ENCODE data around the gene AMOTL1.
A peak's percentile ranks its signal among the peaks of the same experiment; 100 is the strongest.
"Not testable (repeated sequence)": the region's sequence is repeated elsewhere in the genome, so short reads cannot be mapped to it uniquely, and the experiment has no call there.

The AMOTL1 gene

GRCh38 chr11:94771390-94771789 is 3.2 kb downstream of the AMOTL1 start:
- DNase-seq (ENCODE audit: low spot score) = no peak

GRCh38 chr11:94771951-94772350 is 3.8 kb downstream of the AMOTL1 start:
- no peak for DNase-seq (ENCODE audit: low spot score)

- DNase-seq (ENCODE audit: low spot score) = no peak
Measured at GRCh38 chr11:94773842-94774241, 5.7 kb downstream of the AMOTL1 start.

GRCh38 chr11:94774345-94774744 is 6.2 kb downstream of the AMOTL1 start:
- no peak for DNase-seq (ENCODE audit: low spot score)

- DNase-seq (ENCODE audit: low spot score) = no peak
Measured at GRCh38 chr11:94775567-94776327, 7.6 kb downstream of the AMOTL1 start.

GRCh38 chr11:94776351-94777321 is 8.5 kb downstream of the AMOTL1 start:
- no peak for DNase-seq (ENCODE audit: low spot score)

GRCh38 chr11:94780432-94780831 is 12.3 kb downstream of the AMOTL1 start:
- no peak for DNase-seq (ENCODE audit: low spot score)

GRCh38 chr11:94781837-94782236 is 13.7 kb downstream of the AMOTL1 start:
- no peak for DNase-seq (ENCODE audit: low spot score)

- DNase-seq (ENCODE audit: low spot score) = no peak
Measured at GRCh38 chr11:94782446-94782845, 14.3 kb downstream of the AMOTL1 start.

GRCh38 chr11:94784884-94785283 is 16.7 kb downstream of the AMOTL1 start:
- DNase-seq (ENCODE audit: low spot score) = no peak

GRCh38 chr11:94785509-94785908 is 17.4 kb downstream of the AMOTL1 start:
- no peak for DNase-seq (ENCODE audit: low spot score)

GRCh38 chr11:94786264-94787126 is 18.3 kb downstream of the AMOTL1 start:
- DNase-seq (ENCODE audit: low spot score) = peak; percentile 52

- no peak for DNase-seq (ENCODE audit: low spot score)
Measured at GRCh38 chr11:94787801-94788200, 19.6 kb downstream of the AMOTL1 start.

- no peak for DNase-seq (ENCODE audit: low spot score)
Measured at GRCh38 chr11:94788396-94788795, 20.2 kb downstream of the AMOTL1 start.

GRCh38 chr11:94790197-94790596 is 22.0 kb downstream of the AMOTL1 start:
- DNase-seq (ENCODE audit: low spot score) = no peak

- DNase-seq (ENCODE audit: low spot score) = no peak
Measured at GRCh38 chr11:94790661-94791180, 22.6 kb downstream of the AMOTL1 start.

GRCh38 chr11:94791216-94791889 is 23.2 kb downstream of the AMOTL1 start:
- no peak for DNase-seq (ENCODE audit: low spot score)

GRCh38 chr11:94791942-94792341 is 23.8 kb downstream of the AMOTL1 start:
- DNase-seq (ENCODE audit: low spot score) = not testable (repeated sequence)

- no peak for DNase-seq (ENCODE audit: low spot score)
Measured at GRCh38 chr11:94792451-94792850, 24.3 kb downstream of the AMOTL1 start.

GRCh38 chr11:94793002-94793401 is 24.8 kb downstream of the AMOTL1 start:
- DNase-seq (ENCODE audit: low spot score) = no peak

GRCh38 chr11:94793822-94794221 is 25.7 kb downstream of the AMOTL1 start:
- DNase-seq (ENCODE audit: low spot score) = no peak
